ENCODE measurements around the gene RNF43.

RNF43 gene

DNA sequence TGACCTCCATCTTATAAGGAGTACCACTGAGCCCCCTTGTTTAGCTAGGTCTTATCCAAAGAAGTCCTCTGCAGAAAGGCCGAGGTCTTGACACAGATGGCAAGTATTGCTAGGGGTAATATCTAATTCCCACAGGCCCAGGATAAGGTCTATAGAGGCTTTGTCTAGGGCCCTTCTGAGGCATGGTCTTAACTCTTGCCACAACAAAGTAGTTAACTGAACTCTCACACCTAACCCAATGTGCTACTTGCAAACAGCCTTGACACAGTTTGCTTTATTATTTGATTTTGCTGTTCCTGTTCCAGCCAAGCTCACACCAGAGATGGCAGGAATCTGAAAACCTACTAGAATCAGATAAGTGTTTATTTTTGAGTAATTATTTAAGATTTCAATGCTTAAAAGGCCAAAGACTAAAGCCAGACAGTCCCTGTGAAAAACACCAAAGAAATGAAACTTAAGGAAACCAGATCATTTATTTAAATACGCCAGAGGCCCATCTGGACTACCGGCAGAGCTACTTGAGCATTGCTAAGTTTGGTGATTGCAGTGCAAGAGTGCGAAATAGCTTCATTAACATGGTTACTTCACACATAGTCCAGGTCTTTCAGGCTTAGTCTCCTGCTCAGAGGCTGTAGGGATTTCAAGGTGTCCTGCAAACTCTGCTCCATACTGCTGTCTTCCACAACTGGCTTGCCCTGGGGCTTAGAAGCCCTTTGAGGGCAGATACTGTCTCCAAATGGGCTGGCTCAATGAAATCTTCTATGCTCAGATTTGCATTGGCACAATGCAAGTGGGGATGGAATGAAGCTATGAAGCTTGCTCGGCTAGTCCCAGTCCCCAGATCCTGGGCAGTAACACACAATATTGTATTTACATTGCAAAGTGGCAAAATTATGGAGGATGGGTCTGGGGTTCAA is 36.9 kb downstream of the RNF43 start:
- no peak for DNase-seq

DNA sequence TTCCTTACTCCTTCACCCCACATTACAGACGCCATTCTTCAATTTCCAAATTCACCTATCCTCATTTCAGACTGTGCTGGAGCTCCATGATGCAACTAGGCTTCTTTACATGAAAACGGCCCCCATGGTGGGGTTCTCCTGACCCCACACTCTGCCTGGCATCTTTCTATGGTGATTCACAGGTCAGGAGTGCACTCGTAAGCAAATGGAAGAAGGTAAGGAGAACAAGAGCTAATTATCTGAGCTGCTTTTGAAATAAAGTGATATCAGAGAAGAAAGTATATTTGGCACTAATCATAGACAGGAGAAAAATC is 37.9 kb downstream of the RNF43 start:
- DNase-seq = no peak

- no peak for DNase-seq
These were observed 38.4 kb downstream of the RNF43 start for GRCh38 chr17:58378733-58379510.

GRCh38 chr17:58377661-58378060 is 39.7 kb downstream of the RNF43 start:
- no peak for DNase-seq

- DNase-seq = no peak
These were observed 40.2 kb downstream of the RNF43 start for GRCh38 chr17:58377093-58377601.

DNA sequence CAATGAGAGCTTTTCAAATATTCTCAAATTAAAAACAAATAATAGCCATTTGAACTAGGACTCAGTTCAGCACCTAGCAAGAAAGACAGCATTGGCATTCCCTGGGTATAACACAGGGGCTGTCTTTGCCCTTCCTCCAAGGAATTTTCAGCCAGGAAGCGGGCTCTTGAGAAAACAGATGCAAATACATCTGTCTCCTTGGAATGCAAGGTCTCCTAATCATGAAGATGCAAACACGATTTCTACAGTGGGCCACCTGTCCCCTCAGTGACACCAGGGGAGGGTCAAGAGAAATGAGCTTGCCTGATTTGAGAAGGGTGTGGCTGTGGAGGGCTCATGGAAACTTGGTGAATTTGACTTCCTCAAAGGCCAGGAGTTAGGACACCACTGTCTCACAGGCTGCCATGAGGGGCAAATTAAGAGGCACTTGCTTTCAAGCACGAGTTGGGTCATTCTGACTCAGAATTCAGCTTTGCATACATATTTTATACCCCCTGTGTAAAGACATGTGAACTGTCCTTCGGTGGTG is 40.8 kb downstream of the RNF43 start:
- no peak for DNase-seq

DNA sequence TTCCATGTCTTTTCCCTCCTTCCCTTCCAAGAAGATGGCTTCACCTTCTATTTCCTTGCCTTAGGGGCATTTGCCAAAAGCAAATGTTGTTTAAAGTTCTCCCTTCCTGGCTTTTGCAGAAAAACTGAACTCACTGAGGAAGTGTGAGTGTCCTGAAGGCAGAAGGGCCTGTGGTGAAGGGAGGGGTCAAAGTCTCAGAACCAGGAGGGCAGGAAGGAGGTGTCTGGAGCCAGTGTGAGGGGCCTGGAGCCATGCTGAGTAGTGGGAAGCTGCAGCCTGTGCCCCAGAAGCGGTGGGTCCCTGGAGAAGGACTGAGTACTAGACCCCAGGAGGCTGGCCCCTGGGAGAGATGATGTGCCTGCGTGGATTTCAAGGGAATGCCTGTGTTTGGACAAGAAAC is 41.5 kb downstream of the RNF43 start:
- no peak for DNase-seq

GRCh38 chr17:58375256-58375655 is 42.1 kb downstream of the RNF43 start:
- DNase-seq = no peak

- no peak for DNase-seq
These were observed 43.4 kb downstream of the RNF43 start for GRCh38 chr17:58373923-58374322.

DNA sequence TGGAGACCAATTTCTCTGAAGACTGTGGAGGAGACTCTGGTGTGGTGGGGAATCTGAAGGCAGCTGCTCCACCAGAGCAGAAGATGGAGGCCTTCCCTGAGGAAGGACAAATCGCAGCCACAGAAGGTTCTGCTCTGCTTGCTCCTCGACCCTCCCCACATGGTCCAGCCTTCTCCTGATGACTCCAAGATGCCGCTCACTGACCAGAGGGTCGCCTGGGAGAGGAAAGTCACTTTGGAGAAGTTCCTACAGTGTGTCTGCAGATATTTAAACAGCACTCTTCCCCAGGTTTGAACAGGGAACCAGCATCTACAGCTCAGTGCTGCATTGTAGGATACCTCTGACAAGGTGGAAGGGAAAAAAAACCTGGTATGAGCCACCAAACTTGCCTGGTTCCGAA is 44.3 kb downstream of the RNF43 start:
- DNase-seq = no peak

DNA sequence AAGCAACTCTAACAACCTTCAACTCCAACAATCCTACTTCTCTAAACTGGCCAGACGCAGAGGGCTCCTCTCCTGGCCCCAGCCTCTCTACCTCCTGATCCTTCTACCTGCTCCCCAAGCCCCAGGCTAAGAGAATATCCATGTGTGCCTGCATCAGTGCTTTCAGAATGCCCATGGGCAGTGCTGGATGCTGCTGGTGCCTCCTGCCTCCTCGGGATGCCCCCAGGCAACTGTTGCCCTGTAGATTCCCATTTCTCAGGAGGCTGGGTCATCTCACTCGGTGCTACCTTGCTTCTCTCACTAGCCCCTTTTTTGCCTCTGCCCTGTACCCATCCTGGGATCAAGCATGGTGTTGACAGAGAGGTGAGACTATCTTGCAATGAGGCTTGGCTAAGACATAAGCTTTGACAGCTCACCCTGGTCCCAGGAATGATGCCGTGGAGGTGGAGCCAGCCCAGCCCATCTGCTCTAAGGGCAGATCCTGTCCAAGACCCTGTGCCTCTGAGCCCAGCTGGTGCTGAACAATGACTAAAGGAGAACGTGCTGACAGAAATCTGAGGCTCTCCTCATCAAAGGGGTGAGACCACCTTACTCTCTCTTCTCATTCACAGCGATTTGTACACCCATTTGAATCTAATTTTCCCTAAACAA is 45.9 kb downstream of the RNF43 start:
- DNase-seq = no peak

- no peak for DNase-seq
These were observed 46.6 kb downstream of the RNF43 start for GRCh38 chr17:58370716-58371115.

- DNase-seq = no peak
These were observed 47.0 kb downstream of the RNF43 start for GRCh38 chr17:58370309-58370708.

GRCh38 chr17:58369214-58370031 is 47.9 kb downstream of the RNF43 start:
- DNase-seq = no peak

DNA sequence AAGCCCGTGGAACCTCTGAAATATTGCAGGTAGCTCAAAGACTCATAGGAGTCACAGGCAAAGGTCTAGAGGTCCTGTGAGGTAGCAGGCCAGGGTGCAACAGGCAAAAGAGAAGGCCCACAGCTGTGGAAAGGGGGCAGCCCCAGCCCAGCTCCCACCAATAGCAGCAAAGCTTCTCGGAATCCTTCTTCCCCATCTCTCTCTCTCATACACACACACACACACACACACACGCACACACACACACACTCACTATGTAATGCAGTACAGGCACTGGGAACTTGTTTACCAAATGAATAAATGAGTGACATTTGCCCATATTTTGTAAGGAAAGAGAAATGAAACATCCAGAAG is 48.5 kb downstream of the RNF43 start:
- no peak for DNase-seq
